Fibroblast of lung (primary cell): ENCODE data around the gene IL9R.
"Not testable (repeated sequence)": the region's sequence is repeated elsewhere in the genome, so short reads cannot be mapped to it uniquely, and the experiment has no call there.

Experiments
- EZH2 ChIP-seq: IDR thresholded peaks from 2 replicates; pipeline ENCODE4 v1.5.1; 2012; ENCODE audit warnings: low read length, control low read depth, mild to moderate bottlenecking; ENCODE audit errors: missing control alignments
- TF ChIP-seq, protein P1 (sequence below), 2 donors: IDR thresholded peaks in 1 of 2; conservative IDR thresholded peaks in 1 of 2; 1 replicate in 1 of 2; 2 replicates in 1 of 2; pipeline ENCODE4 v1.5.1; 2011 to 2012; ENCODE audit warnings: low read length in 2 of 2, control low read depth in 1 of 2, inconsistent platforms in 1 of 2, low read depth in 1 of 2, mild to moderate bottlenecking in 1 of 2

GRCh38 chrX:155971658-155972057 is 25.8 kb upstream of the IL9R start:
- TF ChIP-seq, protein P1, sequence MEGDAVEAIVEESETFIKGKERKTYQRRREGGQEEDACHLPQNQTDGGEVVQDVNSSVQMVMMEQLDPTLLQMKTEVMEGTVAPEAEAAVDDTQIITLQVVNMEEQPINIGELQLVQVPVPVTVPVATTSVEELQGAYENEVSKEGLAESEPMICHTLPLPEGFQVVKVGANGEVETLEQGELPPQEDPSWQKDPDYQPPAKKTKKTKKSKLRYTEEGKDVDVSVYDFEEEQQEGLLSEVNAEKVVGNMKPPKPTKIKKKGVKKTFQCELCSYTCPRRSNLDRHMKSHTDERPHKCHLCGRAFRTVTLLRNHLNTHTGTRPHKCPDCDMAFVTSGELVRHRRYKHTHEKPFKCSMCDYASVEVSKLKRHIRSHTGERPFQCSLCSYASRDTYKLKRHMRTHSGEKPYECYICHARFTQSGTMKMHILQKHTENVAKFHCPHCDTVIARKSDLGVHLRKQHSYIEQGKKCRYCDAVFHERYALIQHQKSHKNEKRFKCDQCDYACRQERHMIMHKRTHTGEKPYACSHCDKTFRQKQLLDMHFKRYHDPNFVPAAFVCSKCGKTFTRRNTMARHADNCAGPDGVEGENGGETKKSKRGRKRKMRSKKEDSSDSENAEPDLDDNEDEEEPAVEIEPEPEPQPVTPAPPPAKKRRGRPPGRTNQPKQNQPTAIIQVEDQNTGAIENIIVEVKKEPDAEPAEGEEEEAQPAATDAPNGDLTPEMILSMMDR (conservative IDR thresholded peaks at IDR 0.05 in 1 of 2, IDR thresholded peaks at IDR 0.05 in 1 of 2; ENCODE audit: low read depth in 1 of 2, low read length in 2 of 2): not testable (repeated sequence)
- TF ChIP-seq EZH2: not testable (repeated sequence)
